ENCODE results near the gene MYO5A.

DNA sequence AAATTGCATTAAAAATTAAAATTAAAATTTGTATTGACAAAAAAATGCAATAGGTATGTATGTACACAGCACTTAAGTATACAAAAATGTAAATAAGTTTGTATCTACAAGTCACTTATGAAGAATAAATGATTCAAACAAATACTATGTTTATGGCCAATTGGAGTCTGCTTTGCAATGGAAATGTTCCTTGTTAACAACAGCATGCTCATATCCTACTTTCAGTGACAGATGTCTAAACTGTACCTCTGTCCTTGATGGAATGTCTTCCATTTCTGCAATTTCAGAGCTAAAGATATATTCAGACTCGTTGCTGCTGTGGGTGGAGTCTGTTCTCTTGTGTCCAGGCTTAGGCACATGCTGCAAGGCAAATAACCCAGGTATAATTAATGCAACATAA, 169.0 kb downstream of the MYO5A start:
- TF ChIP-seq POLR2AphosphoS5 (IDR thresholded peaks at IDR 0.05; ENCODE audit: low read depth) (no peak), GABPA (IDR thresholded peaks at IDR 0.05; ENCODE audit: low read depth) (no peak), SPI1 (IDR thresholded peaks at IDR 0.05; ENCODE audit: borderline replicate concordance, low read depth) (no peak)
- TF ChIP-seq, protein P1, sequence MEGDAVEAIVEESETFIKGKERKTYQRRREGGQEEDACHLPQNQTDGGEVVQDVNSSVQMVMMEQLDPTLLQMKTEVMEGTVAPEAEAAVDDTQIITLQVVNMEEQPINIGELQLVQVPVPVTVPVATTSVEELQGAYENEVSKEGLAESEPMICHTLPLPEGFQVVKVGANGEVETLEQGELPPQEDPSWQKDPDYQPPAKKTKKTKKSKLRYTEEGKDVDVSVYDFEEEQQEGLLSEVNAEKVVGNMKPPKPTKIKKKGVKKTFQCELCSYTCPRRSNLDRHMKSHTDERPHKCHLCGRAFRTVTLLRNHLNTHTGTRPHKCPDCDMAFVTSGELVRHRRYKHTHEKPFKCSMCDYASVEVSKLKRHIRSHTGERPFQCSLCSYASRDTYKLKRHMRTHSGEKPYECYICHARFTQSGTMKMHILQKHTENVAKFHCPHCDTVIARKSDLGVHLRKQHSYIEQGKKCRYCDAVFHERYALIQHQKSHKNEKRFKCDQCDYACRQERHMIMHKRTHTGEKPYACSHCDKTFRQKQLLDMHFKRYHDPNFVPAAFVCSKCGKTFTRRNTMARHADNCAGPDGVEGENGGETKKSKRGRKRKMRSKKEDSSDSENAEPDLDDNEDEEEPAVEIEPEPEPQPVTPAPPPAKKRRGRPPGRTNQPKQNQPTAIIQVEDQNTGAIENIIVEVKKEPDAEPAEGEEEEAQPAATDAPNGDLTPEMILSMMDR (IDR thresholded peaks at IDR 0.05; ENCODE audit: insufficient read depth, low read length), result no peak
- TF ChIP-seq, protein P2, sequence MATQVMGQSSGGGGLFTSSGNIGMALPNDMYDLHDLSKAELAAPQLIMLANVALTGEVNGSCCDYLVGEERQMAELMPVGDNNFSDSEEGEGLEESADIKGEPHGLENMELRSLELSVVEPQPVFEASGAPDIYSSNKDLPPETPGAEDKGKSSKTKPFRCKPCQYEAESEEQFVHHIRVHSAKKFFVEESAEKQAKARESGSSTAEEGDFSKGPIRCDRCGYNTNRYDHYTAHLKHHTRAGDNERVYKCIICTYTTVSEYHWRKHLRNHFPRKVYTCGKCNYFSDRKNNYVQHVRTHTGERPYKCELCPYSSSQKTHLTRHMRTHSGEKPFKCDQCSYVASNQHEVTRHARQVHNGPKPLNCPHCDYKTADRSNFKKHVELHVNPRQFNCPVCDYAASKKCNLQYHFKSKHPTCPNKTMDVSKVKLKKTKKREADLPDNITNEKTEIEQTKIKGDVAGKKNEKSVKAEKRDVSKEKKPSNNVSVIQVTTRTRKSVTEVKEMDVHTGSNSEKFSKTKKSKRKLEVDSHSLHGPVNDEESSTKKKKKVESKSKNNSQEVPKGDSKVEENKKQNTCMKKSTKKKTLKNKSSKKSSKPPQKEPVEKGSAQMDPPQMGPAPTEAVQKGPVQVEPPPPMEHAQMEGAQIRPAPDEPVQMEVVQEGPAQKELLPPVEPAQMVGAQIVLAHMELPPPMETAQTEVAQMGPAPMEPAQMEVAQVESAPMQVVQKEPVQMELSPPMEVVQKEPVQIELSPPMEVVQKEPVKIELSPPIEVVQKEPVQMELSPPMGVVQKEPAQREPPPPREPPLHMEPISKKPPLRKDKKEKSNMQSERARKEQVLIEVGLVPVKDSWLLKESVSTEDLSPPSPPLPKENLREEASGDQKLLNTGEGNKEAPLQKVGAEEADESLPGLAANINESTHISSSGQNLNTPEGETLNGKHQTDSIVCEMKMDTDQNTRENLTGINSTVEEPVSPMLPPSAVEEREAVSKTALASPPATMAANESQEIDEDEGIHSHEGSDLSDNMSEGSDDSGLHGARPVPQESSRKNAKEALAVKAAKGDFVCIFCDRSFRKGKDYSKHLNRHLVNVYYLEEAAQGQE (IDR thresholded peaks at IDR 0.05; ENCODE audit: insufficient replicate concordance, low read depth), result no peak
